Peyer's patch (tissue), 4 donors: ENCODE results near the gene NTPCR. TPM values are rescaled to one million over a fixed set of nuclear protein-coding genes. Genes with fewer than 3 reads are reported as not detected.

Source experiments
- DNase-seq, 3 donors: peaks; one replicate each; pipeline ENCODE4 v3.0.0-alpha.2; 2017 to 2019
- H3K27ac ChIP-seq, 4 donors: fragments of 200-600 bp; sonication (generic); one replicate each; pipeline ENCODE4 v1.5.1; 2016 to 2019
- H3K27me3 ChIP-seq, 2 donors: fragments of 200-600 bp; sonication (generic); one replicate each; pipeline ENCODE4 v1.5.1; 2019
- H3K36me3 ChIP-seq, 3 donors: fragments of 200-600 bp; sonication (generic); one replicate each; pipeline ENCODE4 v1.5.1; 2016 to 2019
- H3K4me1 ChIP-seq, 4 donors: fragments of 200-600 bp; sonication (generic); one replicate each; pipeline ENCODE4 v1.5.1; 2016 to 2019
- H3K4me3 ChIP-seq, 4 donors: fragments of 200-600 bp; sonication (generic); 1 replicate in 3 of 4; 2 replicates in 1 of 4; pipeline ENCODE4 v1.5.1; 2016 to 2019; ENCODE audit warnings: mild to moderate bottlenecking in 1 of 4
- H3K9me3 ChIP-seq, 4 donors: fragments of 200-600 bp; sonication (generic); one replicate each; pipeline ENCODE4 v1.5.1; 2016 to 2019; ENCODE audit warnings: mild to moderate bottlenecking in 1 of 4
- POLR2A ChIP-seq, 2 donors: fragments of 450-650 bp; IDR thresholded peaks; one replicate each; pipeline ENCODE4 v1.5.1; 2017; ENCODE audit warnings: antibody characterized with exemption in 2 of 2, mild to moderate bottlenecking in 2 of 2, moderate library complexity in 2 of 2
- total RNA-seq, 4 donors: library from RNA; depleted of rRNA; stranded (reverse); fragments of >200 nt; gene quantifications; one replicate each; pipeline ENCODE4 v1.1.0, GENCODE V29; 2016
- TF ChIP-seq, protein P1 (sequence below), 6 experiments: fragments of 450-650 bp in 4 of 6; fragments of 200-600 bp in 2 of 6; sonication (generic) in 1 of 6; IDR thresholded peaks; one replicate each; pipeline ENCODE4 v1.5.1; 2017 to 2019; ENCODE audit warnings: antibody characterized with exemption in 6 of 6, mild to moderate bottlenecking in 3 of 6, moderate library complexity in 1 of 6

Gene NTPCR
- total RNA-seq, 4 donors from 2014 or later = 25.7 to 43.0 (median 29.6) TPM

DNA sequence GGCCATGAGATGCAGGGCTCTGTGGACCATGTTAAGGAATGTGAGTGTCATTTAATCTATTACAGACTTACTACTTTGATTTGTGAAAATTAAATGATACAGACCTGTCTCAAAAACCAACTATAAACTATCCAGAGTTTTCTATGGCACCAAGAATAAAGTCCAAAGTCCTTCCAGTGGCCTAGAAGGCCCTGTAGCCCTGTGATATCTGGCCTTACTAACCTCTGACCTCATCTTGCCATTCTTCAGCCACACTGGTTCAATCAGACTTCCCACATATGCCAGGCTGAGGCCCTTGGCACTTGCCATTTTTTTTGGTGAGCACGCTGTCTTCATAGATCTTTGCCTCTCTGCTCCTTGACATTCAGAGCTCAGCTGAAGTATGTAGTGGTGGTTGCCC, 7.7 kb downstream of the NTPCR start:
- Histone ChIP-seq H3K4me3 (no peak overlapping the region), H3K9me3 (peaks cover 0 to 2% (median 0%) of the 10 kb centered on the region in 4 donors), H3K36me3 (peaks cover 0 to 42% (median 0%) of the 10 kb centered on the region in 3 donors), H3K27me3 (no peaks in the 10 kb centered on the region), H3K4me1 (peaks cover 0 to 2% (median 0%) of the 10 kb centered on the region in 4 donors), H3K27ac (no peak overlapping the region)
- no peak for DNase-seq
- TF ChIP-seq, protein P1, sequence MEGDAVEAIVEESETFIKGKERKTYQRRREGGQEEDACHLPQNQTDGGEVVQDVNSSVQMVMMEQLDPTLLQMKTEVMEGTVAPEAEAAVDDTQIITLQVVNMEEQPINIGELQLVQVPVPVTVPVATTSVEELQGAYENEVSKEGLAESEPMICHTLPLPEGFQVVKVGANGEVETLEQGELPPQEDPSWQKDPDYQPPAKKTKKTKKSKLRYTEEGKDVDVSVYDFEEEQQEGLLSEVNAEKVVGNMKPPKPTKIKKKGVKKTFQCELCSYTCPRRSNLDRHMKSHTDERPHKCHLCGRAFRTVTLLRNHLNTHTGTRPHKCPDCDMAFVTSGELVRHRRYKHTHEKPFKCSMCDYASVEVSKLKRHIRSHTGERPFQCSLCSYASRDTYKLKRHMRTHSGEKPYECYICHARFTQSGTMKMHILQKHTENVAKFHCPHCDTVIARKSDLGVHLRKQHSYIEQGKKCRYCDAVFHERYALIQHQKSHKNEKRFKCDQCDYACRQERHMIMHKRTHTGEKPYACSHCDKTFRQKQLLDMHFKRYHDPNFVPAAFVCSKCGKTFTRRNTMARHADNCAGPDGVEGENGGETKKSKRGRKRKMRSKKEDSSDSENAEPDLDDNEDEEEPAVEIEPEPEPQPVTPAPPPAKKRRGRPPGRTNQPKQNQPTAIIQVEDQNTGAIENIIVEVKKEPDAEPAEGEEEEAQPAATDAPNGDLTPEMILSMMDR (IDR thresholded peaks at IDR 0.05) = no peak
- TF ChIP-seq POLR2A (IDR thresholded peaks at IDR 0.05) = no peak

DNA sequence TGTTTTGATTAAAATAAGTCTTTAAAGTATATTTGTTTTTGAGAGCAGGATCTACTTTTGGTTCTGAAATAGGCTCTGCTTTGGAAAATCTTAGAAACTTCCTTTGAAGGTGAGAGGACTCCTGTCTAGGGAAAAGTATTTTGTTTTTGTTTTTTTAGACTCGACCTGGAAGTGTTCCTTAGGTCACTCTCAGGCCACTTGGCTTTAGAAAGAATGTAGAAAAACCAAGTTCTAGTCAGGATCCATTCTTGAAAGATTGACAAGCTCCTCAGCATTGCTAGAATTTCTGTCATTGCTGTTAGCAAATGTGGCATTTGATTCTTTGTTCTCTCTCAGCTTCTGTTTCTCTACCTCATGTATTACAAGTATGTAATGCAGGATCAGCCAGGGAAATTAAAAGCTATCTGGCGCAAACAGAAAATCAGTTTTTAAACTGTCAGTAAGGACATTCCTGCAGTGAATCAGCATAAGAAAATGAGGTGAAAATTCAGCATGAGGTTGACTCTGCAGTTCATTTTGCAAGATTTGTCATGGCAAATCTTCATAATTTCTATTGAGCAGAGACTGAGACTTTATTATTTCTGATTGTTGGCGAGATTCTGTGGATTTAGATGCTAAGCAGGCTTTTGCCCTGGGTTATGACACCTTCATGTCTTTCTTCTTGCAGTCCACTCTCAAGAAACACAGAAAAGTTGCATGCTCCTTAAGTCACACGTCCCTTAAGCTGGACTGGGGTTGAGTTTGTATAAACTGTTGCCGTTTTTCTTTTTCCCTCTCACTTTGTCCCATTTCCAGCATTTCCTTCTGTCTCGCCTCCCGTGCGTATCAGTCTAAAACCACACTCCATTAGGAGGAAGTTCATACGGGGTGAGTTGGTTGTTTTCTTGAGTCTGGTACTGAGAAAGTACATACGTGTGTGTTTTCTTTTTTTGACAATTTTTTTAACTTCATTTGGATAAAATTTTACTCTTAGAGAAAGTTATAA, 12.6 kb downstream of the NTPCR start:
- Histone ChIP-seq H3K36me3 (peaks cover 0 to 26% (median 0%) of the 10 kb centered on the region in 3 donors), H3K4me3 (no peak overlapping the region)
- DNase-seq = no peak

DNA sequence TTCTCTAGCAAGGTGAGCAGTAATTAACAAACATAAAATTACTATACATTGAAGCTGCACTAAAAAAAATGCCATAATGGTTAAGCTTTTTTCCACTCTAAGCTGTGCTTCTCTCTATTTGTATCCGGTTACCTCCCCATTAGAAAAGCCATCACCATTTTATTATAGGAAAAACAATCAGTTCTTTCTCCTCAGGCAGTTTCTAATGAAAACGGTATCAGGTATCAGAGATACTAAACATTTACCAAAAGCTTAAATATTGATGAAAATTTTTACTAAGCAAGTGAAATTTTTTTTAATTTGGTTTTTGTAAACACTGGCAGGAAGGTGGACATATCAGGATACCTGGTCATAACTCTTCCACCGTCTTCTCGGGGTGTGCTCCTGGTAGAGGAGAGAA, 14.2 kb downstream of the NTPCR start:
- no peak for TF ChIP-seq POLR2A (IDR thresholded peaks at IDR 0.05)
- TF ChIP-seq, protein P1 (IDR thresholded peaks at IDR 0.05) = no peak
- H3K27ac ChIP-seq = no peak overlapping the region
- H3K36me3 ChIP-seq = peaks cover 0 to 21% (median 0%) of the 10 kb centered on the region in 3 donors
- H3K4me3 ChIP-seq = no peak overlapping the region
- no peaks in the 10 kb centered on the region for H3K4me1 ChIP-seq
- no peaks in the 10 kb centered on the region for H3K9me3 ChIP-seq
- no peak for DNase-seq
- H3K27me3 ChIP-seq = no peaks in the 10 kb centered on the region

More for the DNA sequence above, 12.6 kb downstream of the NTPCR start:
- Histone ChIP-seq H3K27ac (no peak overlapping the region), H3K4me1 (no peaks in the 10 kb centered on the region), H3K27me3 (no peaks in the 10 kb centered on the region), H3K9me3 (peaks cover 0 to 2% (median 0%) of the 10 kb centered on the region in 4 donors)
- TF ChIP-seq POLR2A (IDR thresholded peaks at IDR 0.05) = no peak
- TF ChIP-seq, protein P1 (IDR thresholded peaks at IDR 0.05) = no peak

DNA sequence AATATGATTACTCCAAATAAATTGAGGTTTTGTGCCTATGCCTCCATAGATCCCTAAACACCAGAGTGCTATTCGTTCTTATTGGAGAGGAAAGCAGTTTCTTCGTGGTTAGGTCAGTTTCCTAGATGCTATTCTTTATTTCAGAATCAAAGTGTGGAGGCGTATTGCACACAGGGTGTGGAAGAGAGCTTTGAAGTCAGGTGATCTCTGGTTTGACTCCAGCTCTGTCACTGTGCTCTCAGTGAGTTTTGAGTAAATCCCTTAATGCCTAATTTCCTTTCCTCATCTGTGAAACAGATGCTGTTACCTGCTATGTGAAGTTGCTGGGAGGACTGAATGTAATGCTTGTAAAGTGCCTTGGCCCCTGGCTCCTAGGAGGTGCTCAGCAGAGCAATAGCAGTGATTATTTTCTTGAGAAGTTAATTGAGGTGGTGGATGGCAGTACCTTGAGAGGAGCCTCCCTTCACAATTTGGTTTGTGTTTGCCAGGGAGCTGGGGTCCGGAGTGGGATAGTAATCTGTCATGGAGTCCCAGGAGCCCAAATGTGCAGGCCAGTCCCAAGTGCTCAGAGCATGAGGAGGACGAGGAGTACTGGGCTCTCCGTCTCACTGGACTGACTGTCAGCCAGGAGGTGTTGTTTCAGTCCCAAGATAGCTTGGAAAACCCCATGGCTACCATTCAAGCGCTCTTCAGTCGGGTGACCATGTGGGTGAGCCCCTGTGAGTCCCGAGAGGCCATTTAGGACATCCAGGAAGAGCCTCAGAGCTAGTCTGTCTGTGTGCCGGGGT, 14.9 kb downstream of the NTPCR start:
- Histone ChIP-seq H3K36me3 (peaks cover 0 to 22% (median 0%) of the 10 kb centered on the region in 3 donors), H3K4me3 (no peak overlapping the region), H3K27ac (peak overlapping the region in 2 of 4 donors; percentile 16 to 37), H3K27me3 (no peaks in the 10 kb centered on the region), H3K4me1 (no peaks in the 10 kb centered on the region), H3K9me3 (no peaks in the 10 kb centered on the region)
- TF ChIP-seq, protein P1 (IDR thresholded peaks at IDR 0.05) = no peak
- no peak for TF ChIP-seq POLR2A (IDR thresholded peaks at IDR 0.05)
- DNase-seq = no peak

DNA sequence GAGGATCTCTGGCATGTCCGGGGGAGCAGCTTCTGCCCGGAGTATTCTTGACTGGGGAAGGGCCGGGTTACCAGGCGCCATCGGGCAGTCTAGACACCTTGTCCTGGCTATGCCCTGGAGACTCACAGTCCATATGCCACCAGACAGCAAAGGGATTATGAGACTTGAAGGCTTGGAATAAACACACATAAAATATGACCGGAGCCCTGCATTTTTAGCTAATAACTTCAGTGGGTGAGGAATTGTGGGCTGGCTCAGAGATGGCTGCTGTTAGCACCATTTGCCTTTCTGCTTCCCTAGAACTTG, 15.5 kb downstream of the NTPCR start:
- no peak for DNase-seq
- Histone ChIP-seq H3K36me3 (peaks cover 0 to 26% (median under 1%) of the 10 kb centered on the region in 3 donors), H3K27me3 (no peaks in the 10 kb centered on the region), H3K4me1 (no peaks in the 10 kb centered on the region), H3K4me3 (no peak overlapping the region), H3K9me3 (no peaks in the 10 kb centered on the region), H3K27ac (peak overlapping the region in 3 of 4 donors; percentile 16 to 58 (median 37))
- TF ChIP-seq POLR2A (IDR thresholded peaks at IDR 0.05) = no peak
- TF ChIP-seq, protein P1 (IDR thresholded peaks at IDR 0.05) = no peak
